Embryonic facial prominence (tissue), 1 donor: ENCODE results near the gene SLC6A20.

Experiments used
- DNase-seq: peaks from one replicate; pipeline ENCODE4 v3.0.0-alpha.2; 2016; ENCODE audit errors: extremely low spot score

Gene SLC6A20

GRCh38 chr3:45719655-45720487 lies 76.5 kb downstream of the SLC6A20 start:
- no peak for DNase-seq

DNA sequence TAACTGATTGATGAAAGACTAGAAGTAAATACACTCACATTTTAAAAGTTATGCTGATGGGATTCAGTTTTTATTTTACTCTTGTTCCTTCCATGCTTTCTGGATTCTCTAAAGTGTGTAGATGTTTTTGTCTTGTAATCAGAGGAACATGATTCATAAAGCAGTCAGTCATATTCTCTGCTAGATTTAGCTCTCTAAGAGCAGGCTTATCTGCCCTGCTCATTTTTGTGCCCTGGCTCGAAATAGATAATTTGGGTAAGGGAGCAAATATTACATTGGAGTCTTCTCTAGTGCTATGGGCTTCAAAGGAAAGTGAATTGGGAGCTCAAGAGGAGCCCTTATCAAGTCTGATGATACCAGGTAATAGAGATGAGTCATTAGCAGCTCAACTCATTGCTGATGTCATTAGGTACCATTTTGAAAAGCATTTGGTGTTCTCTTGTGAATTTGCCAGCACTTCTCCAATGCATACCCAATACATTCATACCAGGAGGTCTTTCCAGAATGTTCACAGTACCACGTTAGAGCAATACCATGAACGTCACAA lies 79.5 kb downstream of the SLC6A20 start:
- no peak for DNase-seq

- DNase-seq, result no peak
Observed at GRCh38 chr3:45715945-45716344, 80.4 kb downstream of the SLC6A20 start.

- no peak for DNase-seq
Observed at GRCh38 chr3:45712434-45713110, 83.8 kb downstream of the SLC6A20 start.

DNA sequence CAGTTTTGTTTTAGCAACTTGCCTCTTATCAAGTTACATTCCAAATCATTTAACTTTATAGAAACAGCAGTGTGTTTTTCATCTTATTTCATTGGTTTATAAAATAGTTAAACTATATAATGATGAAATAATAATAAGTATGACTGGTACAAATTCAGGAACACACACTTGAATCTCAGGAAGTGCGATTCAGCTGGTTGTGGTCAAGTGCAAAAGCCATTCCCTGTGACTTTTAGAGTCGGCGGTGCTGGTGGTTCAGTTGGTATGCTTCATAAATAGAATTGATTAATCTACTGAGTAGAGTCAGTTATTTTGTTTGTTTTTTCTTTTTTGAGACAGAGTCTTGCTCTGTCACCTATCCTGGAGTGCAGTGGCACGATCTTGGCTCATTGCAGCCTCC lies 84.4 kb downstream of the SLC6A20 start:
- no peak for DNase-seq

DNA sequence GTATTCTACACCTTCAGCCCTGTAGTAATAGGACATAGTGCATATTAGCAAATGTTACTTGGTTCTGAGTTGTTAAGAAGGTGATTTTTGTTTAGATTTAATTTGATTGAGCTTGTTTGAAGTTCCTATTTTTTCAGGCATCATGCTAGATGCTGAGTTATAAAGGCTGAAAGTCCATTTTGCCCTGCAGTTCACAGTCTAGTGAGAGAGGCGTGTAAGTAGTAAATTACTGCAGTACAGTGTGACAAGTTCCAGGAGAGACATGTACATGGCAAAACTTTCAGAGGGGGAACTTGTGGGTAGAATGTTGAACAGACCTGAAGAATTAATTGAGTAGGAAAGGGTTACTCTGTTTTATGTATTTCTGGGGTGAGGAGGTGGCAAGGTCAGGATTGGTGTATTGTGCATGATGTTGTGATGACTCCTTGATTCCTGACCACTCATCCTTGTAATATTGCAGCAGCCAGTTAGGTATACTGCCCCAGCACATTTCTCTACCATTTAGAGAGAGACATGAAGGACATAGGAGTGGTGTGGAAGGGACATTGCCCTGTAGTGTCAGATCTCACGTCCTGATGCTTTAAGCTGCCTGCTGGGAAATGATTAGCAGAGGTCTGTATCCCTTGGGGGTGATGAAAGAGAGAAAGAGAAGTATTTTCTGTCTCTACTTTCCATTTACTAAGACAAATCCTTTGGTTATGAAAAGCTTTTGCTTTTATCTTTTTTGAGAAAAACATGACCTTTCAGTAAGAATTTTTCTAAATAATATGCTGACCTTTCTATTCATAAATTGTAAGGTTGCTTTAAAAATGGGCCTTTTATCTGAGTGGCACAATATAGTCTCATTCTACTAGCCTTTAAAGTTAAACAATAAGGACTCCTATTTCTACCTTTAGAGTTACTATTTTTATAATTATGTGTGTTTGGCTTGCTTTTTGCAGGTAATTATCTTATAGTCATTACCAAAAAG lies 90.2 kb downstream of the SLC6A20 start:
- no peak for DNase-seq
